ENCODE data around the gene CACNA2D4. TPM values are rescaled to one million over a fixed set of nuclear protein-coding genes. Genes with fewer than 3 reads are reported as not detected.

Gene CACNA2D4
- total and polyA plus RNA-seq, 8 donors: 0.60 to 3.1 (median 2.0) TPM

DNA sequence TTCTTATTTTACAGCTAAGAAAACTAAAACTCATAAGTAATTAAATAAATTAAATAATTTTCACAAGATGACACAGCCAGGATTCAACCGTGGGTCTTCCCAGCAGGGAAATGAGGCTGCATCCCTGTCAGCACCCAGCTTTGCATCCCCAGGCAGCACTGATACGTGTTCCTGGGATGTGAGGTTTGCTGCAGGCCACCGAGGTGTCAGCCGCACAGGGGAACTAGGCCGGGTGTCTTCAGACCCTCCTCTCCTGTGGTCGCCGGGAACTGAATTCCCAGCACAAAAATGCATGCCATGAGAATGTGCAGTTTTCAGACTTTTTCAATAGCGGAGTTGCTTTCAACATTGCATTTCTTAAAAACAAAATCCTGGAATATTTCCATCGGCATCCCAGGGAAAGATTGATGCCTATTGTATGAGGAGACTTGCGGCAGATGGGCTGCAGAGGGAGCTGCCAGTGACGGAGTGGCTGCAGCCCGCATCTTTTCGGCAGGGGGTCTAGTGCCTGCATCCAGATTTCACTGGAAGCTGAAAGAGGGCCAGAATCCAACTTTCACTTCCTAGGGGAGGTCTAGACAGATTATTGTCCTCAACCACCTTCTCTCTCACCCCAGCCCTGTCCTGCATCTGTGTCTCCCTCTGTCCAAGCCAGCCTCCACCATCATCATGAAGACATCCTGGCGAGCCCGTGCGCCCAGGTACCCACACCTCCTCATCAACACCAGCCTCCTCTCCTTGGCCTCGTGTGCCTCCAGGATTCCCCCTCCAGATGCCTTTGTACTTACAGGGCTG, 85.5 kb downstream of the CACNA2D4 start:
- WGBS, 2 donors: 62 to 71% methylated on average over 17 of the region's 17 CpGs
- TF ChIP-seq CTCF (IDR thresholded peaks at IDR 0.05): no peak
- H3K36me3 ChIP-seq: no peaks in the 10 kb centered on the region

DNA sequence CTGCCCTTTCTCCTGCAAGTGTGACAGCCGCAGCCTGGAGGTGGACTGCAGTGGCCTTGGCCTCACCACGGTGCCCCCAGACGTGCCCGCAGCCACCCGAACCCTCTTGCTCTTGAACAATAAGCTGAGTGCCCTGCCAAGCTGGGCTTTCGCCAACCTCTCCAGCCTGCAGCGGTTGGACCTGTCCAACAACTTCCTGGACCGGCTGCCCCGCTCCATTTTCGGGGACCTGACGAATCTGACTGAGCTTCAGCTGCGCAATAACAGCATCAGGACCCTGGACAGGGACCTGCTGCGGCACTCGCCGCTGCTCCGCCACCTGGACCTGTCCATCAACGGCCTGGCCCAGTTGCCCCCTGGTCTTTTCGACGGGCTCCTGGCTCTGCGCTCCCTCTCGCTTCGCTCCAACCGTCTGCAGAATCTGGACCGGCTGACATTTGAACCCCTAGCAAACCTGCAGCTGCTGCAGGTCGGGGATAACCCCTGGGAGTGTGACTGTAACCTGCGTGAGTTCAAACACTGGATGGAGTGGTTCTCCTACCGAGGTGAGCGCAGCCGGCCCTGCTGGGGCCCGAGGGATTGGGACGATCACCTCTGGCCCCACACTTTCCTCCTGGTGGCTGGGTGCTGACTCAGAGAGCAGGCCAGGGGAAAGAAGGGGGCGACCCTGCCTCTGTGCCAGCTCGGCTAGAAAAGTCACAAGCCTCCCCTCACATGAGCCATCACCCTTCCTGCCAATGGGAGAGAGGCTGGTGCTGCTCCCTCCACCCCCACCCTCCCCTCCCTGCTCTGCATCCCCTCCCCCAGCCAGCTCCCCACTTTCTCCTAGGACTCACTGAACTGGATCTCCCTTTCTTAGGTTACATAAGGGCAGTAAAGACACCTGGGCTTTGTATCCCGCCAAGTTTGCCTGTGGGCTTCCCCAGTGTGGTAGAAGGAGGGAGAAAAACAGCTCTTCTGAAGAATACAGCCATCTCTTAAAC, 87.2 kb downstream of the CACNA2D4 start:
- no peaks in the 10 kb centered on the region for H3K9me3 ChIP-seq
- DNase-seq: peak; percentile 88 to 97 (median 92)
- WGBS, 2 donors: 7 to 8% methylated on average over 32 to 34 of the region's 34 CpGs
- intact Hi-C loops (cut with DNase I): no loop called here
- TF ChIP-seq CTCF (IDR thresholded peaks at IDR 0.05): no peak
- H3K36me3 ChIP-seq: no peaks in the 10 kb centered on the region
- peak; percentile 95 to 98 (median 98) for ATAC-seq
- peaks cover 0 to 6% (median 0%) of the 10 kb centered on the region in 3 donors for H3K4me1 ChIP-seq
- no peak overlapping the region for H3K4me3 ChIP-seq
- no peak for FAIRE-seq
- no peak overlapping the region for H3K27ac ChIP-seq
- H3K27me3 ChIP-seq: no peaks in the 10 kb centered on the region

More for the DNA sequence above, 85.5 kb downstream of the CACNA2D4 start:
- H3K27ac ChIP-seq: no peak overlapping the region
- no peaks in the 10 kb centered on the region for H3K9me3 ChIP-seq
- DNase-seq (peak in 2 of 6 donors; percentile 16 to 22), ATAC-seq (no peak), FAIRE-seq (no peak)
- peaks cover 0 to 6% (median 0%) of the 10 kb centered on the region in 3 donors for H3K4me1 ChIP-seq
- no peak overlapping the region for H3K4me3 ChIP-seq
- intact Hi-C loops (cut with DNase I): no loop called here
- H3K27me3 ChIP-seq: no peaks in the 10 kb centered on the region

GRCh38 chr12:1830401-1830845, 88.0 kb downstream of the CACNA2D4 start:
- intact Hi-C loops (cut with DNase I): no loop called here
- Histone ChIP-seq H3K27ac (no peak overlapping the region), H3K36me3 (no peaks in the 10 kb centered on the region), H3K4me3 (no peak overlapping the region), H3K4me1 (peaks cover 0 to 6% (median 0%) of the 10 kb centered on the region in 3 donors), H3K27me3 (no peaks in the 10 kb centered on the region), H3K9me3 (no peaks in the 10 kb centered on the region)
- WGBS, 2 donors: 14 to 22% methylated on average over 3 of the region's 3 CpGs
- DNase-seq (peak in 1 of 6 donors; percentile 34), ATAC-seq (peak in 3 of 4 donors; percentile 9 to 16 (median 15)), FAIRE-seq (no peak)
- no peak for TF ChIP-seq CTCF (IDR thresholded peaks at IDR 0.05)

DNA sequence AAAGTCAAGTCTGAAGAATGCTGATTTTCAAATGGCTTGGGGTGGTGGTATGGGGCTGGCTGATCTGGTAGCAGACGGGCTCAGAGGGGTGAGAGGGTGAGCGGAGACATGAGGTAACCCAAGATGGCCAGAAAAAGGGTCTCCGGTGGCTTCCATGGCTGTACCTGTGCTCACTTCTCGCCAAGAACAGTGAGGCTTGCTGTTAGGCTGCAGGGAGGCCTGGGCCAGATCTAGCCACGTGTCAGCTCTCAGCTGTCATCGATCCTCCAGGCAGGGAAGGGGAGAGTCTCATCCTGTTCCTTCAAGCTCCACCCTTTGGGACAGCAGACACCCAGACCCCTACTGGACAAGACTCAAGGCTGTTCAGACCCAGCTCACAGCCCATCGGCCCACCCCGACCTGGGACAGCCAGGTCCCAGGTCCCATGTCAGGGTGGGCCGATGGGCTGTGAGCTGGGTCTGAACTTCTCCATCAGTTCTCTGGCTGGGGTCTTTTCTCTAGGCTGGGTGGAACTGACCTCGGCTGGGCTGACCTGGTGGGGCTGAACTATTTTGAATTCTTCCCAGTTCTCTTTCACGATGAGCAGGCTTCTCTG, 89.0 kb downstream of the CACNA2D4 start:
- Histone ChIP-seq H3K27me3 (no peaks in the 10 kb centered on the region), H3K36me3 (no peaks in the 10 kb centered on the region), H3K9me3 (no peaks in the 10 kb centered on the region), H3K4me1 (peaks cover 0 to 6% (median 0%) of the 10 kb centered on the region in 3 donors), H3K4me3 (no peak overlapping the region), H3K27ac (no peak overlapping the region)
- no peak for TF ChIP-seq CTCF (IDR thresholded peaks at IDR 0.05)
- FAIRE-seq: no peak
- no peak for ATAC-seq
- DNase-seq: peak in 1 of 6 donors; percentile 53
- WGBS, 2 donors: 69 to 78% methylated on average over 11 of the region's 11 CpGs
- intact Hi-C loops (cut with DNase I): no loop called here
